Activated CD8-positive, alpha-beta memory T cell treated with anti-CD3 and anti-CD28 coated beads, Interleukin-2, amount 50 U/mL, for 24 hours (primary cell): ENCODE measurements around the gene TMEM245.
"Not testable (repeated sequence)": the region's sequence is repeated elsewhere in the genome, so short reads cannot be mapped to it uniquely, and the experiment has no call there.

Experiments used
- DNase-seq: peaks from one replicate; pipeline ENCODE4 v3.0.0-alpha.2; 2020; ENCODE audit errors: extremely low read depth

The TMEM245 gene

DNA sequence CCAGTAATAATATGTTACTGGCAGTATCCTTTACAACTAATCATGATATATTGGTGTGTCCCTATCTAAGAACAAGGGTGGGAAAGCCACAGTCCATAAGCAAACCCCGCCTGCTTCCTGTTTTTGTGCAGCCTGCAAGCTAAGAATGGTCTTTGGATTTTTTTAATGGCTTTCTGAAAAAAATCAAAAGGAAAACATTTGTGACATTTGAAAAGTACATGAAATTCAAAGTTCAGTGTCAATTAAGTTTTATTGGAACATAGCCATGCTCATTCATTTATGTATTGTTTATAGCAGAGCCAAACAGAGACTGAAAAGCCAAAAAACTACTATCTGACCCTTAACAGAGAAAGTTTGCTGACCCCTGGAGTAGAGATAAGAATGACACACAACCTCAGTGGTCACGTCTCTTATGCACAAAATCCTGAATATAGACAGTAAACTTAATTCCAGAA lies 12.8 kb upstream of the TMEM245 start:
- DNase-seq, result no peak

DNA sequence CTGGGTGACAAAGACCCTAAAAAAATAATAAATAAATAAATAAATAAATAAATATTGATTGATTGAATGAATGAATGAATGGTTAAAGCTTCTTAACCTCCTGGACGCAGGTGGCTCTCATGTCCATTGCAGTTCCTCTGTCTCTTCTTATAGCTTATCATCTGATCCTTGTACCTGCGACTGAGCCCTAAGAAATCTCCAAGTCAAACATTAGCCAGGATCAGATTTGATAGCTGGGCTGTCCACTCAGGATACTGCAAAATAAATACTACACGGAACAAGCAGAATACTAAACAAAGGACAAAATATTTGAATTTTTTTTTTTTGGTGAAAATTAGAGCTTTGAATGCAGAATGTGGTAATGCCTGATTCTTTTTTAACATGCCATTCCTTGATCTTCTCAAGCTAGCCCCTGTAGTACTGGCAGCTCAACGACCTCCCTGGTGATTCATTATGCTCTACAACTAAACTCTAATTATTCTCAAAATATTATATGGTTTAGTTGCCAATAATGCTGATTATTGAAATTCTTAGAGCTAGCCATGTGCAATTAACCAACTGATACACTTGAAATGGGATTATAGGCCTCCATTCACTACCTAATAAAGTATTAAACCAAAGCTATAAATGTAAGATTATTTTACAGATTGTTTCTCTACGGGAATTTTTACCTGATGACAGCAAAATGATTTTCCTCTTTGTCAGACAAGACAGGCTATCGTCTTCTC lies 9.9 kb upstream of the TMEM245 start:
- no peak for DNase-seq

DNA sequence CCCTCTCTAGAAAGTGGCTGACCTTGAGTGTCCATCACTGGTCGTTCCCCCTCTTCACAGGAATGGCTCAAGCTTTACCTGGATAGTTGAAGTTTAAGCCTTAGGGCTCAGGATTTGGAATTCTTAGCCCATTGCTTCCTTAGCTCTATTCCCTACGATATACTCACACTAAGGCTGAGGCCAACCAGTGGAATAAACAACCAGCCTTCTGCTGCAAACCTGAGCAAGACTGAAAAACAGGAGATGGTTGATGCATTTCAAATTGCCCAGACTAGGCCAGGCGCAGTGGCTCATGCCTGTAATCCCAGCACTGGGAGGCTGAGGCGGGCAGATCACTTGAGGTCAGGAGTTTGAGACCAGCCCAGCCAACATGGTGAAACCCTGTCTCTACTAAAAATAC lies 6.9 kb upstream of the TMEM245 start:
- DNase-seq, result not testable (repeated sequence)

DNA sequence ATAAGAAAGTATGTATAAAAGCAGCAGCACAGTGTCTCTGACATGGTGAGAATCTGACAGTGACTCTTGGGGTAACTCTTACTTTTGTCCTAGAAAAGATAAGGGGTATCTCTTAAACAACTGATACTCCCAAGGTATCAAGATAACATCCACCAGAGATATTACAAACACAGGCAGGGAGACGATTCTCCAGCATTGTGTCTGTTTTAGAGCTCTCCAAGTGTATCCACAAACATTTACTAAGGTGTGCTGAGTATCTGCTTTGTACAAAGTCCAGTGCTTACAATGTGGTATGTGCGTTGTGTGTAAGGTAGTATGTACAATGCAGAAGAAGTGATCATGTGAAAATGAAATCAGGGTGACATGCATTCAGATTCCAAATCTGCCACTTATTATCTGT lies 4.4 kb upstream of the TMEM245 start:
- DNase-seq, result no peak

DNA sequence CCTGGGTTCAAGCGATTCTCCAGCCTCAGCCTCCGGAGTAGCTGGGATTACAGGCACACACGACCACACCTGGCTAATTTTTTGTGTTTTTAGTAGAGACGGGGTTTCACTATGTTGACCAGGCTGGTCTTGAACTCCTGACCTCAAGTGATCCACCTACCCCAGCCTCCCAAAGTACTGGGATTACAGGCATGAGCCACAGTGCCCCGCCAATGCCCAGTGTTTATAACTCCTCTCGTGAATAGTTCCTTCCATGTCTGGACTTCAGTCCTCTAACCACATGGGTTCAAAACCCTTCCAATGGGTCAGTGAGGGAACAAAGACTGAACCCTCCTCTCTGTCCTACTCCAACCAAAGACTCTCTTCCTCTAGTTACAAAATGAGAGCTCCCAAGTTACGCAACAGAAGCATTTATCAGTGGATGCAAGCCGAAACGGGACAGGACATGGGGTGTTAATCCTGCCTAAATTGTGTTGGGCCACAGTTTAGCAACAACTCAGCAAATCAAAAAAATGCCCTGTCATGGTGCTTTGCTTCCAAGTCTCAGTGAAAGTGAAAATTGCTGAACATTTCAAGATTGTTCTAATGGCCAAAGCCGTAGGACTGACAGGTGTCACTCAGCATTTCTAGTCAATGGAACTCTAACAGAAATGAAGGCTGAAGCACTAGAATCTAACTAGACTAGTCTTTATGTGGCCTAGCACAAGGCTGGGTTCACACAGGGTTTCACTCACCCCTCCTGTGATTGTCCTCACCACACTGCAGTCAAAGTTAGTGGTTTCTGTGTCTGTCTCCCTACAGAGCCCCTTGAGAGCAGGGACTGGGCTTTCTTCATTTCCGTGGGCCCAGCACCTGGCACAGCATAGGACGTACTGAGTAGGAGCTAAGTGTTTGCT lies 3.2 kb upstream of the TMEM245 start:
- no peak for DNase-seq

DNA sequence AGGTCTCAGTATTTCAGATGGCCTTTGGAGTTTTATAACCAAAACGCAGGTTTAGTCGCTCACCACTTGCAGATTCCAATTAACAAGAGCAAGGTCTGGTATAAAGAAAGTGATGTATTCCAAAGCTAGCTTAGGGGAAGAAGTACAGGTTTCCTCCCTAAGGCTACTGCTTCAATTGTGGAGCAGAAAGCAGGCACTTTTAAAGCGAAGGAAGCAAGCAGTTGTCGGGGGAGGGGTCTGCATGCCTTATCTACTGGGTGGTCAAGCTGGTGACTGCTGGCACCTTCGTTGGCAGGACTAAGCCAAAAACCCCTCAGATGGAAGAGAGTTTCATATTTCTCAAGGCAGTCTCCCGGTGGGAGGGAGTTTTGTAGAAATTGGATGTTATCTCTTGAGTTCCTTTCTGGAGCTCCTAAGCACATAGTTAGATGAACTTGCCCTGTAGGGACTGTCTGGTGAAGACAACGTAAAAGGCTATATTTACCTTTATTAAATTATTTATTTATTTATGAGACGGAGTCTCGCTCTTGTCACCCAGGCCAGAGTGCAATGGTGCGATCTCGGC lies 1.6 kb upstream of the TMEM245 start:
- no peak for DNase-seq

DNA sequence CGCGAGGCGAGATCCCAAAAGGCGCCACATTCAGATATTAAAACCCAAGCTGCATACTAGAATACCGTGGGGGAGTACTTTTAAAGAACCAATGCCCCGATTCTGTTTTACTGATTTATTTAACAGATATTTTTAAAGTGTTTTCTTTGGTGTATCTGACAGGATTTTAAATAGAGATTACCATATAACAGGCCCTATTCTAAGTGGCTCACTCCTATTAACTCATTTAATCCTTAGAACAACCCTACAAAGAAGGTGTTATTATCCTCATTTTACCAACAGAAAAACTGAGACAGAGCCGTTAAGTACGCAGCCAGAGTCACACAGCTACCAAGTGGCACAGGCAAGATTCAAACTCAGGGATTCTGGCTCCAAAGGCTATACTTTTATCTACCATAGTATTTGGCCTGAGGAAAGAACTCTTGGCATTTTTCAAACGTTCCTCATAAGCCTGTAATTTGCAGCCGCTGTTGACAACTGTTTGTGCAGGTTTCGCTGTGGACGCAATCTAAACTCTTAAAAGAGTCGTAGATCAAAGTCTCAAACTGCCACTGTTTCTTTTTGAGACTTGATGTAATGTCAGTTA lies 550 bp upstream of the TMEM245 start:
- DNase-seq, result no peak

DNA sequence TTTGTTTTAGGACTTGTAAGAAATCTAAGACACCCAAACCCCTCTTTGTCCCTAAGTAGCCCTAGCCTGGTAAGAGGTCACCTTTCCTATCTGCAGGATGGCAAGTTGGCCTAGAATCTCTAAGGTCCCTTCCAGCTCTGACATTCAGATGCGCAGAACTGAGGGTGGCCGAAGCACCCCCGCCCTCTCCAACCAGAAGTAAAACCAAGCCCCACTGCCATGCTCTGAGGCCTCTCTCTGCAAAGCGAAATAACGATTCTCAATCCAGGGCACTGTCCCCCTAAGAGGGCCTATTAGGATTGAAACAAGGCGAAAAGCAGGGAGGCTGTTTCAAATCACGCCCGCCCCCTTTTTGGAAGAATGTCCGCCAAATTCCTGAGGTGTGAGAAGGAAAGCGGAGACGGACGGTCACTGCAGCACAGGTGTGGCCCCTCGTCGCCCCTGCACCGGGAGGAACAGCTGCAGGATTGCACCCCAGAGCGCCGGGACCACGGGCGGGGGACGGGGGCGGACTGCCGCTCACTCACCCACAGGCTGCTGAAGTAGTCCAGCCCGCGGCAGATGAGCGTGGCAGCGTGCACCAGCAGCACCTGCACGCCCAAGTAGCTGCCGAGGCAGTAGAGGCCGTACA lies 824 bp downstream of the TMEM245 start:
- DNase-seq, result no peak

DNA sequence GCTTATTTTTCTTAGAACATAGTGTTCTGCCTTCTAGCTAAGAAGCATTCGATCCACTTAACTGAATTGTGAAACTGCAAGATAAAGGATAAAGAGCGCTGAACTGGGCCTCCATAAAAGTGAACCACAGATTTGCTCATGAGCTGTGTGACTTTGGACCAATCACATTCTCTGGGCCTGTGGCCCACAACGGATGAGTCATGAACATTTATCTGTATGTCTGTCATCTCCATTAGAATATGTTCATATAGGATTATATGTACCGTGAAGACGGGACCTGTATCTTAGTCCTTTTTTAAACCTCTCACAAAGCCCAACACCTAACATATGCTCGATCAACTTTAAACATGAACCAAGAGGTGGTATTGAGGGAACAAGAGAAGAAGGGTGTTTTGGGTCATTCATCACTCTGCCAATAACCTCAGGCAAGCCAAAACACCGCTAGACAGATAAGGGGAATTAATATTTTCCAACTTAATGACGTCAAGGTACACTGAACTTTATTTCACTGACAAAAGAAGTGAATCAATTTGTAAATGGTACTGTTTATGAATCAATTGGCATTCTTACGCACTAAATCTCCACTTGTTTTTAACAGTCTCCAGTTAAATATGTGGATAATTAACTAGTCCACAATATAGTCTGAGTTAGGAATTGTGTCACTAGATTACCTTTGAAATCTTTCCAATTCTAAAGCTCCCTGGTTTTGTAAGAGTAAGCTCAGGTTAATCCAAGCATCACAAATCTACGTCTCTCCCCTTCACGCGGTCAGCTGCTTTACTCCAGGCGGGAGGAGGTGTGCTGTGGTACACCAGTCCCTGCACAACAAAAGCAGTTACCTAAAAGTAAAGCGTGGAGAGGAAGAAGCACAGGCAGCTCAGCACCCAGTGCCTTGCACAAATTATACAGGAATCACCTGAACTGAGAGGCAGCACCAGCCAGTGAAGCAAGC lies 1.6 kb downstream of the TMEM245 start:
- DNase-seq, result no peak

DNA sequence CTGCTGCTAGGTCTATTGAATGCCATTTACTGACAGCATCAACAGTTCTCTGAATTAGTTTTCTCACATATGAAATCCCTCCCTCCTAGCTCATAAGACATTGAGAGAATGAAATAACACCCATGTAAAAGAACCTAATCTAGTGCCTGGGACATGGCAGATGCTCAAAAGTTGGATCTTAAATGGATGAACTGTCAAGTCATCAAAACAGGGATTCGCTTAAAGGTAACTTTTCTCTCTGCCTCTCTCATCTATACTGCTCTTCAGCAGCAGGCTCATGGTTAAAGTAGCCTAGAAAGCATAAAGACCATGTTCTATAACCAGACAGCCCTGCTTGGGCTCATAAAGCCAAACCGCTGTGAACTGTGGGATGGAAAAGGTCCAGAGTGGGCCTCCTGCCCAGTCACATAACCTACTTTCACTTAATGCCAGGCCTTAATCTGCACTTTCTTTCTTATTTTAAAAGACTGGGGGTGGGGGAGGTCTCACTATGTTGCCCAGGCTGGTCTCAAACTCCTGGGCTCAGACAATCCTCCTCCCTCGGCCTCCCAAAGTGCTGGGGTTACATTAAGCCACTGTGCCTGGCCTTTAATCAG lies 3.7 kb downstream of the TMEM245 start:
- no peak for DNase-seq

DNA sequence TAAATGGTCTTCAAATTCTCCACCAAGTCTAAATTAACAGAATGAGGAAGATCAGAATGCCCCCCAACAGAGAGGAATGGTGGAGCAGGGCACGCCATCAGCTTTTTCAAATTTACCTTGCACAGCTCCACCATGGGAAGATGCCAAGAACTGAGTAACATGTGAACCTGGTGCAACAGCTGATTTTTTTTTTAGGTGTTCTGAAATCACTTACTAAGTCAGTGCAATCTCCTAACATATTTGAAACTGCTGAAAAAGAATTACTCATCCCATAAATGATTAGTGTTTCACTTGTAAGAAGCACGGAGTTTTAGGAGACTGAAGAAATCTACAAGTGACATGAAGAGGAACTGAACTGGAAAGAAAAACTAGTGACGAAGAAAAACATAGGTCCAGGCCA lies 5.1 kb downstream of the TMEM245 start:
- DNase-seq, result no peak

DNA sequence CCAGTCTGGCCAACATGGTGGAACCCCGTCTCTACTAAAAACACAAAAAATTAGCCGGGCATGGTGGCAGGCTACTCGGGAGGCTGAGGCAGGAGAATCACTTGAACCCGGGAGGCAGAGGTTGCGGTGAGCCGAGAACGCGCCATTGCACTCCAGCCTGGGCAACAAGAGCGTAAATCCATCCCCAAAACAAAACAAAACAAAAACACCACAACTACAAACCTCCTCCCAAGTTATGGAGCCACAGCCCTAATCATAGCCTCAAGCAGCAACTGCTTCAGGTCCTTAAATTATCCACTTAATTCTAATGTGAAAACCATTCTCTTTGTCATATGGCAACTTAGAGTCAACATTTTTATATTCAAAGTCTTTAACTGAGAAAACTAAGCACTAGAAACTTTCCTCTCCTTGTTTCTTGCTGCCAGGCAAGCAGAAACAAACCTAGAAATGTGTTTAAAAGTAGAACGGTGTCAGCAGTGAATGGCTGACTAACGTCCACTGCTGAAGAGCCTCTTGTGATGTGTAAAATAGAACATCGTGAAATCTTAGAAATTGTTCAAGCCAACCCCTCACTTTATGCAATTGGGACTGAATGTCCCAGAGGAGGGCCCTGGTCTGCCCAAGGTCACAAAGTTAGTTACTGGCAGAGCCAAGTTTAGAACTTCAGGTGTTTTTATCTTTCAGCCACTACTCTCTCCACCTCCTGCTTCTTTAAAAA lies 5.7 kb downstream of the TMEM245 start:
- DNase-seq, result no peak

DNA sequence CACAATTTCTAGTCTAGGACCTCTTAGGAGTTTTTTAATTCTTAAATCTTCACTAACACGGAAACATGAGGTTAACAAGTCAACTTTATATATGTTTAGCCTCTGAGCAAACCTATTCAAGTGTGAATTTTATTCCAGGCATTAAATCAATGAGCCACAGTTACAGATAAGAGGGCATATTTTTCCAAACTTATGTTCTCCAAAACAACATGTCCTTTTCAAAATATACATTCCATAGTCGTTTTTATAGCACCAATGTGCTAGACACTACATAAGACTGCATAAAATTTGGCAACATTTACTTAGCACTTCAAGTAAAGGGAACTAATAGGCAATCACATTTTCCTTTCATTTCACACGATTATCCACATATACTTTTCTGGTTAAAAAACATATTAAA lies 6.5 kb downstream of the TMEM245 start:
- no peak for DNase-seq

DNA sequence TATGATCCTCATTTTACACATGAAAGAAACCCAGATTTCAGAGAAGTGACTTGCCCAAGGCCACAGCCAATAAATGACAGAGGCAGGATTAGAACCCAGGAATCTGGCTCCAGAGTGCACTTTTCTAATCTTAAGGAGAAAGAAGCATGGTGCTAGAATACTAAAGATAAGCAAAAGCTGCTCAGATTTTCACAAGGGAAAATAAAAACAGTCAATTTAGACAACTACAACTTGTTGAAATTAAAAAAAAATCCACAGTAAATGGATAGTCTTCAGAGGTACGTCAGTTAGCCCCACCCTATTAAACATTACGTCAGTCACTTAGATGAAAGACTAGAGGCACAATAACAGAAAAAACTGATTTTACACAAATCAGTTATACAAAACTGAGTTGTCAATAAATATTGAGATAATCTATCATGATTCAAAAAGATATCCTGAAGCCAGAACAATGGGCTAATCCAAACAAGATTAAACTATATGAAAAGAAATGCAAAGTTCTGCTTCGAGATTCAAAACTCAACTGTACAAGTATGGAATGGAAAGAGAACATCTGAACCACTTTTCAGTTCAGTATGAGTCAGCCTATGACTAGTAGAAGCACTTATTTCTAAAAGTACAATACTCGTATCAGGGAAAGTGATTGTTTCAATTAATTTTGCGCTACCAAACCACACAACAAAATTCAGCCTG lies 9.3 kb downstream of the TMEM245 start:
- no peak for DNase-seq

DNA sequence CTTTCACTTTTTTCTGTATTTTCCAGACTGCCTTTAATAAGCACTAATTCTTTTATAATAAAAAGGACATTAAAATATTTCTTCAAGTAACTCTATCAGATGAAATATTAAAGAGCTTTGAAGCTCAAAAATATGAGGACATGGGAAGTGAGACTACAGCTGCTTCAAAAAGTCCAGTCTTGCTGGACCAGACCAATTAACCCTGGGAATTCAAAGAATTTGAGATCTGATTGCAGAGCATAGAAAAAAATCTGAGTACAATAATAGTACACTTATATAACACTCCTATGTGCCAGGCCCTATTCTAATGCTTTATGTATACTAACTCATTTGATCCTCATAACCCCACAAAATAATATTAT lies 9.8 kb downstream of the TMEM245 start:
- DNase-seq, result no peak

DNA sequence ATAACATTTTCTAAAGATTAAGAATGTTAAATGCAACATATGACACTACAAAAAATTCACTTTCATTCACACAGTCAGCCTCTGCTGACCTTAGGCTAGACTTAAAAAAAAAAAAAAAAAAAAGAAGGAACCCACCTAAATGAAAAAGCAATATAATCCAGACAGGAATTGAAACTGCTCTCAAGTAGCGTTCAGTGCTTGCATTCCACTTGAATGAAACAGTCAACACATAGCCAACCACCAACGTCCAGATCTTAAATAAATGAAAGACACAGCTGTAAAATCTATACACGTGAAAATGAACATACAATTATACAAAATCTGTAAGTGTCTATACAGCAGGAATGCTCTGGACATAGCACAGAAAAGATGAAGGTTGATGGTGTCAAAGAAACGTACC lies 11.4 kb downstream of the TMEM245 start:
- no peak for DNase-seq

DNA sequence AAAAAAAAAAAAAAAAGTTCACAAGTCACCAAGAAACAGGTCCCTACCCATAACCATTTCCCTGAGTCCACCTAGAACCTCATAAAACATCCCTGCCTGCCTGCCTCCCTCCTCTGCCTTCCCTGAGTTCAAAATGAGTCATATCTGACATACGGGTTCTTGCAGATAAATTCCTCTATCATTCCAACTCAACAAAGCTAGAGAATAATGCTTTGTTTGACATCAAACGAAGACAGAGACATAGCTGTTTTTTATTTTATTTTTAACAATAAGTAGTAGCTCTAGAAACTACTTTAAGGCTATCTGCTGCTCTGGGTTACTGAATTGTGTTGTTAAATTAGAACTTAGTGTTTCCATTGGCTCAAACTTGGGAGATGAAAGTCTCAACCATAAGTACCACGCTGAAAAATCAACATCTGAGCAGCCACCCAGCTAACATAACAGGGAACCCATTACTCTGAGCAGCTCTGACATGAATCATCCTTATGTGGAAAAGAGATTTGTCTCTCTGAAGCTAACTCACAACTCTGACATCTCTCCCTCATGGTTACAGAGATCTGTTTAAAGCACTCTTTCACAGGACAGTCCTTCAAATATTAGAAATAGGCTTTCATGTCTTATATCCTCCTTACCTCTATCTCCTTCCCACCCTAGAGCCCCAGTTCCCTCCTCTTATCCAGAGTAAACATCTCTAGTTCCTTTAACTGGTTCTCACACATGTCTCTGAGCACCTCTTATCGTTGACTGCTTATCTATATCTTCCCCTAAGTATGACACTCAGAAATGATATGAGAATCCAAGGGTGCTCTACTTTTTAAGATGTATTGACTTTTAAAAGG lies 12.1 kb downstream of the TMEM245 start:
- no peak for DNase-seq

DNA sequence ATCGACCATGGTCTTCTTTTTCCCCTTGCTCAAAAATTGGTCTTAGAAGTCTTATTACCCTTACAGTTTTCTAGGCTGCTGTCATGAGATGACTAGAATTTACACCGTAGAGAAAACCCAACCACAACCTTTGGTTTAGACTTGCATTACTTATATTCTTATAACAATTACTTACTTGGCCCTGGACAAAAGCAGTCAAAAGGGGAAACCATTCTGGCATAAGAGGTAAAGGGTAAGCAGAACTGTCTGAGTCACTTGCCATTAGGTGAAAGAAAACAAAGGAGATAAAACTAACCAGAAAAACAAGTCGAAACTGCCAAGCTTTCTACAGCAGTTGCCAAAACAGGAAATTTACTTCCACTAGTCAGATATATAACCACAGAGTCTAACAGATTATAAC lies 17.9 kb downstream of the TMEM245 start:
- no peak for DNase-seq
